ENCODE measurements around the gene SCAMP4. TPM values are rescaled to one million over a fixed set of nuclear protein-coding genes. Genes with fewer than 3 reads are reported as not detected.

The SCAMP4 gene
- total RNA-seq, 1 experiment from 2014 or later: 48.7 TPM

- TF ChIP-seq CTCF (IDR thresholded peaks at IDR 0.05; ENCODE audit: unreplicated experiment): peak; percentile 60
- H3K27me3 Mint-ChIP-seq (ENCODE audit: insufficient read depth, unreplicated experiment): no peaks in the 10 kb centered on the region
- no peak overlapping the region for H3K27ac Mint-ChIP-seq (ENCODE audit: low read depth, unreplicated experiment)
- POLR2A ChIA-PET: interaction anchor here (0.7 kb wide), 1 partner anchor 70 kb away, joined by 3 read pairs; no protein-coding TSS in a partner anchor
- peak; percentile 41 for DNase-seq (ENCODE audit: unreplicated experiment)
- CTCF ChIA-PET: interaction anchor here (0.7 to 0.9 kb wide), 4 partner anchors 16 to 802 kb away, joined by 3 to 5 read pairs (median 4); no protein-coding TSS in a partner anchor
- no TSS peak for BruUV-seq (replicated peaks)
- intact Hi-C loops (cut with micrococcal nuclease): no loop called here
- H3K4me3 Mint-ChIP-seq (ENCODE audit: unreplicated experiment): no peak overlapping the region
- H3K36me3 Mint-ChIP-seq (ENCODE audit: insufficient read depth, unreplicated experiment): peaks cover 6% of the 10 kb centered on the region
- H3K9me3 Mint-ChIP-seq (ENCODE audit: unreplicated experiment): no peaks in the 10 kb centered on the region
- peaks cover 12% of the 10 kb centered on the region for H3K4me1 Mint-ChIP-seq (ENCODE audit: insufficient read depth, unreplicated experiment)
These were observed 40.7 kb downstream of the SCAMP4 start for GRCh38 chr19:1945899-1946298.

DNA sequence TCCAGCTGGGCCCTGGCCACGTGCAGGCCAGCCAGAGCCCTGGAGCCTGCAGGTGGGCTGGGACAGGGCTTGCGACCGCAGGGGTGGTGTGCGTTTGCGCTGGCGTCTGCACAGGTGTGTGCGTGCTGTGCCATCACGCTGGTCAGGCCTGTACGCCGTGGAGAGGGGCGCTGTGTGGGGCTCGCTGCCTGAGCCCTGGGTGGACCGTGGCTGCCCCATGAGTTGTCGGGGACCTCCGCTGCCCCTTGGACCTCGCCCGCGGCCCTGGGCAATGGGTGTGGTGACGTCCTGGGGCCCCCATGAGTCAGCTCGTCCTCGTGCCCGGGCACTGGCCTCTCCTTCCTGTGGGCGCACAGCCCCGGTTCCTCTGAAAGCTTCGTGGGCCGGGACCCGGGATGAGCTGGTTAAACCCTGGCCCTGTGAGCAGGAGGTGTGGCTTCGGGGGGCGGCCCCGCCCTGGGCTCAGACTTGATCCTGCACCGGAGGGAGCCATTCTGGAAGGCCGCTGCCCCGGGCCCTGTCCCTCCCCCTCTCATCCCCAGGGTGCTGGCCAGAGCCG is 42.5 kb downstream of the SCAMP4 start:
- no TSS peak for BruUV-seq (replicated peaks)
- POLR2A ChIA-PET: no interaction called here

GRCh38 chr19:1949304-1950101 is 44.3 kb downstream of the SCAMP4 start:
- no TSS peak for BruUV-seq (replicated peaks)
- Mint-ChIP-seq H3K27ac (ENCODE audit: low read depth, unreplicated experiment) (no peak overlapping the region), H3K9me3 (ENCODE audit: unreplicated experiment) (no peaks in the 10 kb centered on the region), H3K36me3 (ENCODE audit: insufficient read depth, unreplicated experiment) (peaks cover 23% of the 10 kb centered on the region), H3K27me3 (ENCODE audit: insufficient read depth, unreplicated experiment) (no peaks in the 10 kb centered on the region), H3K4me1 (ENCODE audit: insufficient read depth, unreplicated experiment) (no peaks in the 10 kb centered on the region), H3K4me3 (ENCODE audit: unreplicated experiment) (no peak overlapping the region)
- CTCF ChIA-PET: no interaction called here
- POLR2A ChIA-PET: no interaction called here
- intact Hi-C loops (cut with micrococcal nuclease): no loop called here
- TF ChIP-seq CTCF (IDR thresholded peaks at IDR 0.05; ENCODE audit: unreplicated experiment): no peak
- DNase-seq (ENCODE audit: unreplicated experiment): no peak

More for the DNA sequence above, 42.5 kb downstream of the SCAMP4 start:
- TF ChIP-seq CTCF (IDR thresholded peaks at IDR 0.05; ENCODE audit: unreplicated experiment): no peak
- peak; percentile 46 for DNase-seq (ENCODE audit: unreplicated experiment)
- CTCF ChIA-PET: interaction anchor here (0.6 to 0.7 kb wide), 4 partner anchors 15 to 1208 kb away, joined by 3 to 5 read pairs (median 4); no protein-coding TSS in a partner anchor
- H3K36me3 Mint-ChIP-seq (ENCODE audit: insufficient read depth, unreplicated experiment): peaks cover 16% of the 10 kb centered on the region
- no peaks in the 10 kb centered on the region for H3K27me3 Mint-ChIP-seq (ENCODE audit: insufficient read depth, unreplicated experiment)
- no peak overlapping the region for H3K27ac Mint-ChIP-seq (ENCODE audit: low read depth, unreplicated experiment)
- no peak overlapping the region for H3K4me3 Mint-ChIP-seq (ENCODE audit: unreplicated experiment)
- intact Hi-C loops (cut with micrococcal nuclease): no loop called here
- no peaks in the 10 kb centered on the region for H3K9me3 Mint-ChIP-seq (ENCODE audit: unreplicated experiment)
- peaks cover 10% of the 10 kb centered on the region for H3K4me1 Mint-ChIP-seq (ENCODE audit: insufficient read depth, unreplicated experiment)

DNA sequence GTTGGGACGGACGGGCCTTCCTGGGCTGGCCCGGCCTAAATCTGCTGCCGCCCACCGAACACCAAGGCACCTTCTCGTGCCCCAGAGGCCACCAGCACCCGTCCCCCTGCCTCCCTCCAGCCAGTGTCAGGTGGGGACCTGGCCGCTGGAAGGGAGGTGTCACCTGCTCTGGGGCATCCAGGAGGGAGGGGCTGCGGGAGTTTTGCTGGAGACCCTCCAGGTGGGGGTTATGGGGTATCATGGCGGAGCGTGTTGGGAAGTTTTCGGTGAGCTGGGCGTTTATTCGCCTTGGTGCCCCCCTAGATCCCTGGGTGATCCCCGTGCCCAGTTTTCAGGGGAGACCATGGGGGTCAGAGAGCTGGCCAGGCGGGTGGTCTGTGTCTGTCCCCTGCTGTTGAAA is 45.4 kb downstream of the SCAMP4 start:
- no peak overlapping the region for H3K4me3 Mint-ChIP-seq (ENCODE audit: unreplicated experiment)
- no peak for DNase-seq (ENCODE audit: unreplicated experiment)
- no TSS peak for BruUV-seq (replicated peaks)
- intact Hi-C loops (cut with micrococcal nuclease): no loop called here
- H3K27ac Mint-ChIP-seq (ENCODE audit: low read depth, unreplicated experiment): no peak overlapping the region
- H3K4me1 Mint-ChIP-seq (ENCODE audit: insufficient read depth, unreplicated experiment): no peaks in the 10 kb centered on the region
- TF ChIP-seq CTCF (IDR thresholded peaks at IDR 0.05; ENCODE audit: unreplicated experiment): no peak
- H3K36me3 Mint-ChIP-seq (ENCODE audit: insufficient read depth, unreplicated experiment): peaks cover 23% of the 10 kb centered on the region
- H3K27me3 Mint-ChIP-seq (ENCODE audit: insufficient read depth, unreplicated experiment): no peaks in the 10 kb centered on the region
- H3K9me3 Mint-ChIP-seq (ENCODE audit: unreplicated experiment): no peaks in the 10 kb centered on the region
- POLR2A ChIA-PET: no interaction called here
- CTCF ChIA-PET: interaction anchor here (0.6 to 1.0 kb wide), 2 partner anchors 22 to 45 kb away, joined by 3 read pairs; no protein-coding TSS in a partner anchor

Measured in MCF 10A (cell line).